HepG2 (cell line): ENCODE results near the gene RAB36. TPM values are rescaled to one million over a fixed set of nuclear protein-coding genes. Genes with fewer than 3 reads are reported as not detected.

Experiments used
- ARHGAP35 ChIP-seq: sonication (generic); formaldehyde crosslinking; IDR thresholded peaks from 2 replicates; pipeline ENCODE4 v1.9.0; 2022; ENCODE audit warnings: mild to moderate bottlenecking, inconsistent platforms, moderate library complexity, missing genetic modification reagents, borderline replicate concordance
- FLYWCH1 ChIP-seq: sonication (generic); formaldehyde crosslinking; IDR thresholded peaks from 2 replicates; pipeline ENCODE4 v1.8.1; 2023; ENCODE audit warnings: mild to moderate bottlenecking, missing genetic modification reagents
- GATAD2A ChIP-seq: IDR thresholded peaks from 2 replicates; pipeline ENCODE4 v1.6.1; 2016
- GTF3A ChIP-seq: sonication (generic); formaldehyde crosslinking; conservative IDR thresholded peaks from 2 replicates; pipeline ENCODE4 v1.4.0; 2020; ENCODE audit warnings: mild to moderate bottlenecking, missing genetic modification reagents
- HES4 ChIP-seq: sonication (generic); formaldehyde crosslinking; IDR thresholded peaks from 2 replicates; pipeline ENCODE4 v1.9.0; 2021; ENCODE audit warnings: mild to moderate bottlenecking, missing genetic modification reagents, borderline replicate concordance
- ISL2 ChIP-seq: sonication (generic); formaldehyde crosslinking; IDR thresholded peaks from 2 replicates; pipeline ENCODE4 v1.5.0; 2020; ENCODE audit warnings: missing genetic modification reagents
- MBNL3 ChIP-seq: fragments of 250-450 bp; sonication (Bioruptor Pico); conservative IDR thresholded peaks from 2 replicates; pipeline ENCODE4 v1.8.0; 2022; ENCODE audit warnings: mild to moderate bottlenecking, inconsistent platforms
- MEIS2 ChIP-seq: sonication (generic); formaldehyde crosslinking; IDR thresholded peaks from 2 replicates; pipeline ENCODE4 v1.9.0; 2021; ENCODE audit warnings: mild to moderate bottlenecking, missing genetic modification reagents
- MZF1 ChIP-seq: sonication (generic); formaldehyde crosslinking; IDR thresholded peaks from 2 replicates; pipeline ENCODE4 v1.8.1; 2023; ENCODE audit warnings: mild to moderate bottlenecking, missing genetic modification reagents, borderline replicate concordance
- NCOA1 ChIP-seq: sonication (generic); formaldehyde crosslinking; IDR thresholded peaks from 2 replicates; pipeline ENCODE4 v1.9.0; 2021; ENCODE audit warnings: missing genetic modification reagents
- PHB2 ChIP-seq: fragments of 450-650 bp; IDR thresholded peaks from 2 replicates; pipeline ENCODE4 v1.6.1; 2018; ENCODE audit not compliant: partially characterized antibody
- RARG ChIP-seq: sonication (generic); formaldehyde crosslinking; IDR thresholded peaks from 2 replicates; pipeline ENCODE4 v1.4.0; 2020; ENCODE audit warnings: low read depth, mild to moderate bottlenecking, missing genetic modification reagents
- SAFB2 ChIP-seq: sonication (generic); formaldehyde crosslinking; IDR thresholded peaks from 2 replicates; pipeline ENCODE4 v1.5.1; 2020; ENCODE audit warnings: missing genetic modification reagents, low read depth, mild to moderate bottlenecking, borderline replicate concordance
- SP2 ChIP-seq: sonication (generic); formaldehyde crosslinking; IDR thresholded peaks from 2 replicates; pipeline ENCODE4 v1.5.1; 2020; ENCODE audit warnings: mild to moderate bottlenecking, missing genetic modification reagents
- TBP ChIP-seq: sonication (generic); formaldehyde crosslinking; IDR thresholded peaks from 2 replicates; pipeline ENCODE4 v1.5.0; 2020; ENCODE audit warnings: missing genetic modification reagents
- ZBTB7B ChIP-seq: sonication (generic); formaldehyde crosslinking; IDR thresholded peaks from 2 replicates; pipeline ENCODE4 v1.4.0; 2020; ENCODE audit warnings: missing genetic modification reagents
- ZFP36 ChIP-seq: fragments of 150-350 bp; IDR thresholded peaks from 2 replicates; pipeline ENCODE4 v1.6.1; 2018; ENCODE audit warnings: borderline replicate concordance, low read length, low read depth; ENCODE audit not compliant: partially characterized antibody
- ZNF225 ChIP-seq: sonication (generic); formaldehyde crosslinking; IDR thresholded peaks from 2 replicates; pipeline ENCODE4 v1.4.0; 2020; ENCODE audit warnings: mild to moderate bottlenecking, missing genetic modification reagents
- ZNF550 ChIP-seq: sonication (generic); formaldehyde crosslinking; IDR thresholded peaks from 2 replicates; pipeline ENCODE4 v1.4.0; 2020; ENCODE audit warnings: mild to moderate bottlenecking, missing genetic modification reagents, borderline replicate concordance
- ZNF788 ChIP-seq: sonication (generic); formaldehyde crosslinking; IDR thresholded peaks from 2 replicates; pipeline ENCODE4 v1.5.0; 2020; ENCODE audit warnings: mild to moderate bottlenecking, missing genetic modification reagents, borderline replicate concordance
- ZSCAN20 ChIP-seq: sonication (generic); formaldehyde crosslinking; IDR thresholded peaks from 2 replicates; pipeline ENCODE4 v1.4.0; 2020; ENCODE audit warnings: missing genetic modification reagents, mild to moderate bottlenecking, borderline replicate concordance
- polyA plus RNA-seq, 8 experiments: library from polyadenylated mRNA; depleted of rRNA in 3 of 8; stranded (reverse) in 7 of 8; unstranded in 1 of 8; fragments of >200 nt; fragmentation: Illumina TruSeq in 4 of 8; extraction: Trizol in 4 of 8; gene quantifications; 2 replicates each; pipeline versions ENCODE4 v1.2.1 to v1.2.3, GENCODE V29; 2011 to 2016; ENCODE audit warnings: low read depth in 4 of 8, missing spikeins in 1 of 8, mixed read lengths in 1 of 8; ENCODE audit not compliant: insufficient read depth in 1 of 8
- total RNA-seq, 5 experiments: library from RNA; depleted of rRNA; stranded (reverse); fragments of >200 nt; fragmentation: Illumina TruSeq; extraction: Trizol; gene quantifications; 2 replicates each; pipeline ENCODE4 v1.2.3, GENCODE V29; 2016; ENCODE audit warnings: low read depth in 1 of 5
- TF ChIP-seq, protein P1 (sequence below): IDR thresholded peaks from 2 replicates; pipeline ENCODE4 v1.6.1; 2016; ENCODE audit warnings: missing genetic modification reagents, missing compliant biosample characterization
- TF ChIP-seq, protein P2 (sequence below): sonication (generic); formaldehyde crosslinking; IDR thresholded peaks from 2 replicates; pipeline ENCODE4 v1.4.0; 2020; ENCODE audit warnings: mild to moderate bottlenecking, missing genetic modification reagents
- TF ChIP-seq, protein P3 (sequence below), 2 experiments: sonication (generic) in 1 of 2; formaldehyde crosslinking in 1 of 2; IDR thresholded peaks; 2 replicates each; pipeline versions ENCODE4 v1.4.0 to v1.6.1; 2016 to 2020; ENCODE audit warnings: borderline replicate concordance in 1 of 2, low read depth in 1 of 2, mild to moderate bottlenecking in 1 of 2, missing genetic modification reagents in 1 of 2
- TF ChIP-seq, protein P4 (sequence below): sonication (generic); formaldehyde crosslinking; IDR thresholded peaks from 2 replicates; pipeline ENCODE4 v1.4.0; 2020; ENCODE audit warnings: missing genetic modification reagents

Gene RAB36
- total and polyA plus RNA-seq, 2 of the 13 experiments (the other 11 are each of a cell fraction or from before 2014, with no cell fraction given): 0.24 to 0.86 TPM

- TF ChIP-seq ARHGAP35 (CRISPR knock-in tag): no peak
- no peak for TF ChIP-seq TBP (CRISPR knock-in tag)
- TF ChIP-seq, protein P1, sequence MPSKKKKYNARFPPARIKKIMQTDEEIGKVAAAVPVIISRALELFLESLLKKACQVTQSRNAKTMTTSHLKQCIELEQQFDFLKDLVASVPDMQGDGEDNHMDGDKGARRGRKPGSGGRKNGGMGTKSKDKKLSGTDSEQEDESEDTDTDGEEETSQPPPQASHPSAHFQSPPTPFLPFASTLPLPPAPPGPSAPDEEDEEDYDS: no peak
- no peak for TF ChIP-seq ZFP36
- no peak for TF ChIP-seq NCOA1 (CRISPR knock-in tag)
- TF ChIP-seq MEIS2 (CRISPR knock-in tag): no peak
- no peak for TF ChIP-seq SAFB2 (CRISPR knock-in tag)
- peak; percentile 75 for TF ChIP-seq ZBTB7B (CRISPR knock-in tag)
- no peak for TF ChIP-seq ZSCAN20 (CRISPR knock-in tag)
- TF ChIP-seq SP2 (CRISPR knock-in tag): no peak
- TF ChIP-seq ISL2 (CRISPR knock-in tag): no peak
- TF ChIP-seq MZF1 (CRISPR knock-in tag): no peak
- TF ChIP-seq GATAD2A (CRISPR knock-in tag): peak; percentile 78
- TF ChIP-seq FLYWCH1 (CRISPR knock-in tag): no peak
- no peak for TF ChIP-seq GTF3A
- TF ChIP-seq, protein P2, sequence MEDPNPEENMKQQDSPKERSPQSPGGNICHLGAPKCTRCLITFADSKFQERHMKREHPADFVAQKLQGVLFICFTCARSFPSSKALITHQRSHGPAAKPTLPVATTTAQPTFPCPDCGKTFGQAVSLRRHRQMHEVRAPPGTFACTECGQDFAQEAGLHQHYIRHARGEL (CRISPR knock-in tag): no peak
- TF ChIP-seq, protein P3, sequence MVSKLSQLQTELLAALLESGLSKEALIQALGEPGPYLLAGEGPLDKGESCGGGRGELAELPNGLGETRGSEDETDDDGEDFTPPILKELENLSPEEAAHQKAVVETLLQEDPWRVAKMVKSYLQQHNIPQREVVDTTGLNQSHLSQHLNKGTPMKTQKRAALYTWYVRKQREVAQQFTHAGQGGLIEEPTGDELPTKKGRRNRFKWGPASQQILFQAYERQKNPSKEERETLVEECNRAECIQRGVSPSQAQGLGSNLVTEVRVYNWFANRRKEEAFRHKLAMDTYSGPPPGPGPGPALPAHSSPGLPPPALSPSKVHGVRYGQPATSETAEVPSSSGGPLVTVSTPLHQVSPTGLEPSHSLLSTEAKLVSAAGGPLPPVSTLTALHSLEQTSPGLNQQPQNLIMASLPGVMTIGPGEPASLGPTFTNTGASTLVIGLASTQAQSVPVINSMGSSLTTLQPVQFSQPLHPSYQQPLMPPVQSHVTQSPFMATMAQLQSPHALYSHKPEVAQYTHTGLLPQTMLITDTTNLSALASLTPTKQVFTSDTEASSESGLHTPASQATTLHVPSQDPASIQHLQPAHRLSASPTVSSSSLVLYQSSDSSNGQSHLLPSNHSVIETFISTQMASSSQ (IDR thresholded peaks at IDR 0.05; ENCODE audit: low read depth): no peak
- TF ChIP-seq, protein P3 (CRISPR knock-in tag; IDR thresholded peaks at IDR 0.05; ENCODE audit: borderline replicate concordance): no peak
- TF ChIP-seq HES4 (CRISPR knock-in tag): no peak
- TF ChIP-seq PHB2: no peak
- TF ChIP-seq RARG: no peak
- TF ChIP-seq, protein P4, sequence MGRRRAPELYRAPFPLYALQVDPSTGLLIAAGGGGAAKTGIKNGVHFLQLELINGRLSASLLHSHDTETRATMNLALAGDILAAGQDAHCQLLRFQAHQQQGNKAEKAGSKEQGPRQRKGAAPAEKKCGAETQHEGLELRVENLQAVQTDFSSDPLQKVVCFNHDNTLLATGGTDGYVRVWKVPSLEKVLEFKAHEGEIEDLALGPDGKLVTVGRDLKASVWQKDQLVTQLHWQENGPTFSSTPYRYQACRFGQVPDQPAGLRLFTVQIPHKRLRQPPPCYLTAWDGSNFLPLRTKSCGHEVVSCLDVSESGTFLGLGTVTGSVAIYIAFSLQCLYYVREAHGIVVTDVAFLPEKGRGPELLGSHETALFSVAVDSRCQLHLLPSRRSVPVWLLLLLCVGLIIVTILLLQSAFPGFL (CRISPR knock-in tag): no peak
- TF ChIP-seq MBNL3: no peak
- no peak for TF ChIP-seq ZNF788 (CRISPR knock-in tag)
- TF ChIP-seq ZNF550 (CRISPR knock-in tag): no peak
- TF ChIP-seq ZNF225: no peak
These were observed 7.2 kb downstream of the RAB36 start (continued) for GRCh38 chr22:23152238-23153114.
